ENCODE results near the gene MAML2.
A peak's percentile ranks its signal among the peaks of the same experiment; 100 is the strongest.

MAML2 gene

GRCh38 chr11:96061730-96062129, 281.3 kb downstream of the MAML2 start:
- no peak for TF ChIP-seq CTCF (IDR thresholded peaks at IDR 0.05)
- no peak for TF ChIP-seq ZFX (IDR thresholded peaks at IDR 0.05; ENCODE audit: borderline replicate concordance)
- H3K27ac ChIP-seq, result no peak overlapping the region

GRCh38 chr11:96061069-96061468, 281.9 kb downstream of the MAML2 start:
- TF ChIP-seq ZFX (IDR thresholded peaks at IDR 0.05; ENCODE audit: borderline replicate concordance), result no peak
- TF ChIP-seq CTCF (IDR thresholded peaks at IDR 0.05), result no peak
- no peak overlapping the region for H3K27ac ChIP-seq

DNA sequence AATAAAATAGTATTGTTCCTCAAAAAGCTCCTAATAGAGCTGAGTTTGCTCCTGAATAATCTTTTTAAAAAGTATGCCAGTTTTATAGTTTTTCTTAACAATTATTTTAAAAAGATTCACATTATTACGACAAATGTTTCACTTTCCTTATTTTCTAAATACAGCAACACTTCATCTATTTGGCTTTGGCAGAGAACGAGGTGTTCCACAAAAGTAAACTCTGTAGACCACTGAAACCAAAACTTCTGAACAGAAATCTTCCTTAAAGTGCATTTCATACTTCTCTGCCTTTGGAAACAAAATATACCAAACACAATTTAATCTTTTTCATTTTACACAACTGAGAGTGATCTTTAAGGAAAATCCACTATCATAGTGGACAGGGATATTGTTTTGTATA, 285.5 kb downstream of the MAML2 start:
- TF ChIP-seq CTCF (IDR thresholded peaks at IDR 0.05) (no peak), ZFX (IDR thresholded peaks at IDR 0.05; ENCODE audit: borderline replicate concordance) (no peak)
- no peak overlapping the region for H3K27ac ChIP-seq

- no peak overlapping the region for H3K27ac ChIP-seq
- no peak for TF ChIP-seq CTCF (IDR thresholded peaks at IDR 0.05)
- TF ChIP-seq ZFX (IDR thresholded peaks at IDR 0.05; ENCODE audit: borderline replicate concordance), result no peak
Measured at GRCh38 chr11:96056576-96056975, 286.4 kb downstream of the MAML2 start.

GRCh38 chr11:96055706-96056387, 287.1 kb downstream of the MAML2 start:
- no peak overlapping the region for H3K27ac ChIP-seq
- no peak for TF ChIP-seq ZFX (IDR thresholded peaks at IDR 0.05; ENCODE audit: borderline replicate concordance)
- no peak for TF ChIP-seq CTCF (IDR thresholded peaks at IDR 0.05)

DNA sequence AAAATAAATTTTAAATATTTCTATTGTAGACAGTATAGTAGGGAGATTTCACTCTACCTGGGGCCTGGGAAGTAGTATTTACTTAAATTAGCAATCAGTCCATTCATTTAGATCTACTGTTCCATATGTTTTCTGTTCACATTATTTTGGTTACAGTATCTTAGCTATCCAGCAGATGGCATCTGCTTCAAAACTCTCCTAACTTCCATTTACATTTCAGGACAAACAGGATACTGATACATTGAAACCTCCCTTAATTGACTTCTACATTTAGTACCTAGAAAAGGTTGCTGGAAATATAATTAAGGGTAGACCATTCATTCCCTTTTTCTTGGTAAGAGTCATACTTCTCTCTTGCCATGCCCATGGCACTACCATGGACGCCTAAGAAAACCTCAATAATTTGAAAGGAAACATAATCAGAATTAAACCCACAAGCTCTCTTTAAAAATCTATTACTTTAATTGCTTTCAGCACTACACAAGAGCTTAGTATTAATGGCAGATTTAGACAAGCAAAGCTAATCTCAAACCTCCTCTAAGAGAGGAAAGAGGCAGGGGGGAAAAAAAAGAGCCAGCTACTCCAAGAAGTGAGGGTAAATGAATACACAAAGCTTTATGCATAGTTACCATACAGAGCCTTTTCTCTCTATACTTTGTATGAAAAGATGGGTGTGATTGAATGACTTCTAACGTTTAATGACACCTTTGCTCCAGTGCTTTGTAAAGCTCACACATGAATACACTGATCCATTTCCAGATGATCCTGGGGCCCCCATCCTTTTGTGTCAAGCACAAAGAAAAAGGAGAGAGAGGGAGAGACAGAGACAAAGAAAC, 287.9 kb downstream of the MAML2 start:
- H3K27ac ChIP-seq, result no peak overlapping the region
- TF ChIP-seq CTCF (IDR thresholded peaks at IDR 0.05), result peak; percentile 72
- no peak for TF ChIP-seq ZFX (IDR thresholded peaks at IDR 0.05; ENCODE audit: borderline replicate concordance)

Measured in 22Rv1 (cell line).